Measurements from ENCODE around the gene NPC2. TPM values are rescaled to one million over a fixed set of nuclear protein-coding genes. Genes with fewer than 3 reads are reported as not detected.

The NPC2 gene
- total RNA-seq, 1 experiment from 2014 or later, result 195 TPM

- no peaks in the 10 kb centered on the region for H4K20me1 ChIP-seq (ENCODE audit: low read length)
- H3K9me2 ChIP-seq (replicated peaks; ENCODE audit: low read length), result no peaks in the 10 kb centered on the region
- TF ChIP-seq, protein P1, sequence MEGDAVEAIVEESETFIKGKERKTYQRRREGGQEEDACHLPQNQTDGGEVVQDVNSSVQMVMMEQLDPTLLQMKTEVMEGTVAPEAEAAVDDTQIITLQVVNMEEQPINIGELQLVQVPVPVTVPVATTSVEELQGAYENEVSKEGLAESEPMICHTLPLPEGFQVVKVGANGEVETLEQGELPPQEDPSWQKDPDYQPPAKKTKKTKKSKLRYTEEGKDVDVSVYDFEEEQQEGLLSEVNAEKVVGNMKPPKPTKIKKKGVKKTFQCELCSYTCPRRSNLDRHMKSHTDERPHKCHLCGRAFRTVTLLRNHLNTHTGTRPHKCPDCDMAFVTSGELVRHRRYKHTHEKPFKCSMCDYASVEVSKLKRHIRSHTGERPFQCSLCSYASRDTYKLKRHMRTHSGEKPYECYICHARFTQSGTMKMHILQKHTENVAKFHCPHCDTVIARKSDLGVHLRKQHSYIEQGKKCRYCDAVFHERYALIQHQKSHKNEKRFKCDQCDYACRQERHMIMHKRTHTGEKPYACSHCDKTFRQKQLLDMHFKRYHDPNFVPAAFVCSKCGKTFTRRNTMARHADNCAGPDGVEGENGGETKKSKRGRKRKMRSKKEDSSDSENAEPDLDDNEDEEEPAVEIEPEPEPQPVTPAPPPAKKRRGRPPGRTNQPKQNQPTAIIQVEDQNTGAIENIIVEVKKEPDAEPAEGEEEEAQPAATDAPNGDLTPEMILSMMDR (conservative IDR thresholded peaks at IDR 0.05; ENCODE audit: low read depth, low read length), result no peak
- no peak for TF ChIP-seq EZH2phosphoT487 (IDR thresholded peaks at IDR 0.05; ENCODE audit: borderline replicate concordance, low read length)
- no peak for TF ChIP-seq EZH2 (IDR thresholded peaks at IDR 0.05; ENCODE audit: low read length, unreplicated experiment)
- peaks cover 15% of the 10 kb centered on the region for H3K79me2 ChIP-seq (ENCODE audit: low read length)
- no peaks in the 10 kb centered on the region for H3K27me3 ChIP-seq (ENCODE audit: low read length)
- H3K9ac ChIP-seq (ENCODE audit: low read length), result no peak overlapping the region
- peaks cover 30% of the 10 kb centered on the region for H3K36me3 ChIP-seq (ENCODE audit: low read depth, low read length)
- BruUV-seq (replicated peaks), result no TSS peak
- H3F3A ChIP-seq (ENCODE audit: low read length, unreplicated experiment), result no peaks in the 10 kb centered on the region
- intact Hi-C loops (cut with micrococcal nuclease), result no loop called here
- ChIA-PET POLR2A (ENCODE audit: unreplicated experiment) (no interaction called here), CTCF (no interaction called here)
- ATAC-seq (no peak), DNase-seq (no peak)
- H3K4me1 ChIP-seq (ENCODE audit: insufficient read depth, low read length), result peaks cover 15% of the 10 kb centered on the region
- H2AFZ ChIP-seq (ENCODE audit: low read length), result no peak overlapping the region
- no peak overlapping the region for H3K4me2 ChIP-seq (ENCODE audit: low read length)
- no peak overlapping the region for H3K27ac ChIP-seq (ENCODE audit: low read length)
- no peak overlapping the region for H3K4me3 ChIP-seq (ENCODE audit: low read length)
- H3K9me3 ChIP-seq (ENCODE audit: low read length), result no peaks in the 10 kb centered on the region
These were observed 10.5 kb downstream of the NPC2 start for GRCh38 chr14:74482571-74482970.

DNA sequence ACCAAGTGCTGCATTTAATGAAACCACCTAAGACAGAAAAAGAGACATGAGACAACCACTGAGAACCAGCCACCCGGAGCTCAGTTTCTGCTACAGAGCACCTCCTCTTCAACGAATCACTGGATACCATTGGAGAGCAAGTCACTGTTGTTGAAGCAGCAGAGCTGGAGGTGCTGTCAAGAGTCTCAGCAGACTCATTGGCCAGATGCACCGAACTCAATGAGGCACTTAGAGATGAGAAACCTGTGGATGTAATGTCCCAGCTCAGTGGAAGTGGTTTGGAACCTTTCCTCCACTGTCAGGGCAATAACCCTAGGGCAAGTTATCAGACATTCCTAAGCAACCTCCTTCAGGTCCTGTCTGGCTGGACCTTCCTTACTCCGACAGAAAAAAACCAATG lies 13.1 kb downstream of the NPC2 start:
- no peaks in the 10 kb centered on the region for H3K9me3 ChIP-seq (ENCODE audit: low read length)
- H3K4me3 ChIP-seq (ENCODE audit: low read length), result no peak overlapping the region
- intact Hi-C loops (cut with micrococcal nuclease), result no loop called here
- no peaks in the 10 kb centered on the region for H4K20me1 ChIP-seq (ENCODE audit: low read length)
- H3K36me3 ChIP-seq (ENCODE audit: low read depth, low read length), result peaks cover 21% of the 10 kb centered on the region; the same call in 1 of the 2 replicates
- H3K27ac ChIP-seq (ENCODE audit: low read length), result no peak overlapping the region
- H2AFZ ChIP-seq (ENCODE audit: low read length), result no peak overlapping the region
- H3K27me3 ChIP-seq (ENCODE audit: low read length), result no peaks in the 10 kb centered on the region
- H3F3A ChIP-seq (ENCODE audit: low read length, unreplicated experiment), result no peaks in the 10 kb centered on the region
- ChIA-PET POLR2A (ENCODE audit: unreplicated experiment) (no interaction called here), CTCF (no interaction called here)
- no peak for TF ChIP-seq EZH2phosphoT487 (IDR thresholded peaks at IDR 0.05; ENCODE audit: borderline replicate concordance, low read length)
- TF ChIP-seq, protein P1 (conservative IDR thresholded peaks at IDR 0.05; ENCODE audit: low read depth, low read length), result no peak
- no peak for TF ChIP-seq EZH2 (IDR thresholded peaks at IDR 0.05; ENCODE audit: low read length, unreplicated experiment)
- ATAC-seq (no peak), DNase-seq (no peak)
- no TSS peak for BruUV-seq (replicated peaks)
- no peak overlapping the region for H3K4me2 ChIP-seq (ENCODE audit: low read length)
- H3K9me2 ChIP-seq (replicated peaks; ENCODE audit: low read length), result no peaks in the 10 kb centered on the region
- no peaks in the 10 kb centered on the region for H3K4me1 ChIP-seq (ENCODE audit: insufficient read depth, low read length)
- H3K79me2 ChIP-seq (ENCODE audit: low read length), result no peaks in the 10 kb centered on the region
- H3K9ac ChIP-seq (ENCODE audit: low read length), result no peak overlapping the region

DNA sequence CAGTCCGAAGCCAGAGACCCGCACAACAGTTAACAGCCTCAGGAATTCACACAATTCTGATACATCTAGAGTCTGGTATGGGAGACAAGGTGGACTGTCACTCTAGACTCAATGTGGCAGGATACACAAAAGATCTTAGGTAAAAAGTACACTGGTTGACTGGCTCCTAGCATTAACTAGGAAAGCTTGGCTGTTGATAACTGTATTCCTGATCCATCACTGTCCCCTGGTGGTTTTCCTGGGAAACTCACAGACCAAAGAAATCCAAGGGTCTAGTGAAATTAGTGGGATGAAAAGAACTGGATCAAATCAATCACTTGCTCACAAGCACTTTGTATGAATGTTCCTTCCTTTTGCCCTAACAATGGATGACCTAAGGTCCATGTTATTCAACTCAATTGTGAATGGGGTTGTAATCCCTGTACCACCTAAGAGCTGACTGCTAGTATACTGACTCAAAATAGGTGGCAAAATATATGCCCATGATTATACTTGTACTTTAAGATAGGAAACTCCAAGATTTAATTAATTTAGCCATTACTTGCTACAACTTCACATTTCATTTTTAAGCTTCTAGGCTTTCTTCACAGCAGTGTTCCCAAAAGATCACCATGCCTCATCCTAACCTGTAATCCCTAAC lies 14.0 kb downstream of the NPC2 start:
- POLR2A ChIA-PET (ENCODE audit: unreplicated experiment), result no interaction called here
- Histone ChIP-seq H3K9me3 (ENCODE audit: low read length) (no peaks in the 10 kb centered on the region), H3K9ac (ENCODE audit: low read length) (no peak overlapping the region), H3K4me1 (ENCODE audit: insufficient read depth, low read length) (no peaks in the 10 kb centered on the region), H3K36me3 (ENCODE audit: low read depth, low read length) (peaks cover 14% of the 10 kb centered on the region; the same call in 1 of the 2 replicates), H3K27me3 (ENCODE audit: low read length) (no peaks in the 10 kb centered on the region), H3K4me2 (ENCODE audit: low read length) (no peak overlapping the region), H3K4me3 (ENCODE audit: low read length) (no peak overlapping the region), H2AFZ (ENCODE audit: low read length) (no peak overlapping the region), H4K20me1 (ENCODE audit: low read length) (no peaks in the 10 kb centered on the region), H3F3A (ENCODE audit: low read length, unreplicated experiment) (no peaks in the 10 kb centered on the region), H3K27ac (ENCODE audit: low read length) (no peak overlapping the region), H3K9me2 (replicated peaks; ENCODE audit: low read length) (no peaks in the 10 kb centered on the region), H3K79me2 (ENCODE audit: low read length) (no peaks in the 10 kb centered on the region)
- peak; percentile 71 for ATAC-seq
- TF ChIP-seq, protein P1 (conservative IDR thresholded peaks at IDR 0.05; ENCODE audit: low read depth, low read length), result peak; percentile 87
- TF ChIP-seq EZH2 (IDR thresholded peaks at IDR 0.05; ENCODE audit: low read length, unreplicated experiment), result no peak
- intact Hi-C loops (cut with micrococcal nuclease), result loop anchor here (1.0 kb wide), 1 partner anchor 117 kb away; no protein-coding TSS in a partner anchor
- CTCF ChIA-PET, result interaction anchor here (0.6 to 0.9 kb wide), 2 partner anchors 41 to 96 kb away, joined by 3 to 7 read pairs; no protein-coding TSS in a partner anchor
- BruUV-seq (replicated peaks), result no TSS peak
- peak; percentile 48 for DNase-seq
